HCT116 (cell line): ENCODE measurements around the gene ACSL6.

Experiments
- EZH2 ChIP-seq: fragments of 200-600 bp; sonication (generic); IDR thresholded peaks from 2 replicates; pipeline ENCODE4 v1.6.1; 2017; ENCODE audit warnings: antibody characterized with exemption, mixed run types
- EZH2phosphoT487 ChIP-seq: fragments of 200-600 bp; IDR thresholded peaks from 2 replicates; pipeline ENCODE4 v1.6.1; 2018; ENCODE audit warnings: antibody characterized with exemption, borderline replicate concordance
- JUND ChIP-seq: IDR thresholded peaks from 2 replicates; pipeline ENCODE4 v1.6.1; 2012
- POLR2AphosphoS5 ChIP-seq: IDR thresholded peaks from 2 replicates; pipeline ENCODE4 v1.6.1; 2011; ENCODE audit warnings: mild to moderate bottlenecking, low read depth, low read length, moderate library complexity
- SRF ChIP-seq: IDR thresholded peaks from 2 replicates; pipeline ENCODE4 v1.6.1; 2012; ENCODE audit warnings: low read depth
- YY1 ChIP-seq: IDR thresholded peaks from 2 replicates; pipeline ENCODE4 v1.6.1; 2011; ENCODE audit warnings: low read length, low read depth, moderate library complexity, mild to moderate bottlenecking; ENCODE audit not compliant: insufficient replicate concordance; ENCODE audit errors: extremely low read depth
- ZNF274 ChIP-seq: fragments of 200-500 bp; sonication (Bioruptor generic); IDR thresholded peaks from 2 replicates; pipeline ENCODE4 v1.6.1; 2014; ENCODE audit warnings: mild to moderate bottlenecking, low read depth, low read length, inconsistent platforms
- TF ChIP-seq, protein P1 (sequence below), 3 experiments: fragments of 200-600 bp in 1 of 3; sonication (generic) in 1 of 3; IDR thresholded peaks in 2 of 3; conservative IDR thresholded peaks in 1 of 3; 2 replicates each; pipeline ENCODE4 v1.5.1; 2012 to 2017; ENCODE audit warnings: low read depth in 2 of 3, low read length in 2 of 3, antibody characterized with exemption in 1 of 3, borderline replicate concordance in 1 of 3, control low read depth in 1 of 3, mild to moderate bottlenecking in 1 of 3, mixed read lengths in 1 of 3, mixed run types in 1 of 3, moderate library complexity in 1 of 3; ENCODE audit not compliant: insufficient read depth in 1 of 3
- TF ChIP-seq, protein P2 (sequence below): IDR thresholded peaks from 2 replicates; pipeline ENCODE4 v1.6.1; 2011; ENCODE audit warnings: mild to moderate bottlenecking, low read length, moderate library complexity; ENCODE audit not compliant: insufficient replicate concordance; ENCODE audit errors: extremely low read depth
- TF ChIP-seq, protein P3 (sequence below): IDR thresholded peaks from 2 replicates; pipeline ENCODE4 v1.6.1; 2012

DNA sequence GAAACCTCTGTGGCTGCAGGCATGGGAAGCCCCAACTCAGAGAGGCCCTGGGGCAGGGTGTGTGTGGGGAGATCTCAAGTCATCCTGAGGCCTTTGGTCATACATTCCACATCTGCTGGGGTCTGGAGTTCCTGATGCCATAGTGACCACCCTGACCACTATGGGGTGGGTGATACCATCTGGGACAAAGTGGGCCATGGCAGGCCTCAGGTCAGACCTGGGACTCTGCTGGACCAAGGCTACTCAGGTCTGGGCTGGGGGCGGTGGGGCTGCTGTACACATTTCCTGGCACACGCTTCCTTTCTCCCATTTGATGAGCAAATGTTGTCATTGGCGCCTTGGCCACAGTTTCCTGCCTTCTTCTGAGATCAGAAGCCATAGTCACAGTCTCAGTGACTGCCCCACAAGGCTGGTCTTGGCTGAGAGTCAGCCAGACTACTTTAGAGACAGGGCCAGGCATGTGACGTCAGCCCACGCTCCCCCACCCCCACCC lies 15.1 kb upstream of the ACSL6 start:
- no peak for TF ChIP-seq EZH2
- TF ChIP-seq, protein P1, sequence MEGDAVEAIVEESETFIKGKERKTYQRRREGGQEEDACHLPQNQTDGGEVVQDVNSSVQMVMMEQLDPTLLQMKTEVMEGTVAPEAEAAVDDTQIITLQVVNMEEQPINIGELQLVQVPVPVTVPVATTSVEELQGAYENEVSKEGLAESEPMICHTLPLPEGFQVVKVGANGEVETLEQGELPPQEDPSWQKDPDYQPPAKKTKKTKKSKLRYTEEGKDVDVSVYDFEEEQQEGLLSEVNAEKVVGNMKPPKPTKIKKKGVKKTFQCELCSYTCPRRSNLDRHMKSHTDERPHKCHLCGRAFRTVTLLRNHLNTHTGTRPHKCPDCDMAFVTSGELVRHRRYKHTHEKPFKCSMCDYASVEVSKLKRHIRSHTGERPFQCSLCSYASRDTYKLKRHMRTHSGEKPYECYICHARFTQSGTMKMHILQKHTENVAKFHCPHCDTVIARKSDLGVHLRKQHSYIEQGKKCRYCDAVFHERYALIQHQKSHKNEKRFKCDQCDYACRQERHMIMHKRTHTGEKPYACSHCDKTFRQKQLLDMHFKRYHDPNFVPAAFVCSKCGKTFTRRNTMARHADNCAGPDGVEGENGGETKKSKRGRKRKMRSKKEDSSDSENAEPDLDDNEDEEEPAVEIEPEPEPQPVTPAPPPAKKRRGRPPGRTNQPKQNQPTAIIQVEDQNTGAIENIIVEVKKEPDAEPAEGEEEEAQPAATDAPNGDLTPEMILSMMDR (IDR thresholded peaks at IDR 0.05 in 2 of 3, conservative IDR thresholded peaks at IDR 0.05 in 1 of 3; ENCODE audit: borderline replicate concordance in 1 of 3, insufficient read depth in 1 of 3, low read depth in 2 of 3, low read length in 2 of 3): no peak
- TF ChIP-seq SRF: no peak
- TF ChIP-seq YY1: no peak
- TF ChIP-seq POLR2AphosphoS5: no peak
- TF ChIP-seq, protein P2, sequence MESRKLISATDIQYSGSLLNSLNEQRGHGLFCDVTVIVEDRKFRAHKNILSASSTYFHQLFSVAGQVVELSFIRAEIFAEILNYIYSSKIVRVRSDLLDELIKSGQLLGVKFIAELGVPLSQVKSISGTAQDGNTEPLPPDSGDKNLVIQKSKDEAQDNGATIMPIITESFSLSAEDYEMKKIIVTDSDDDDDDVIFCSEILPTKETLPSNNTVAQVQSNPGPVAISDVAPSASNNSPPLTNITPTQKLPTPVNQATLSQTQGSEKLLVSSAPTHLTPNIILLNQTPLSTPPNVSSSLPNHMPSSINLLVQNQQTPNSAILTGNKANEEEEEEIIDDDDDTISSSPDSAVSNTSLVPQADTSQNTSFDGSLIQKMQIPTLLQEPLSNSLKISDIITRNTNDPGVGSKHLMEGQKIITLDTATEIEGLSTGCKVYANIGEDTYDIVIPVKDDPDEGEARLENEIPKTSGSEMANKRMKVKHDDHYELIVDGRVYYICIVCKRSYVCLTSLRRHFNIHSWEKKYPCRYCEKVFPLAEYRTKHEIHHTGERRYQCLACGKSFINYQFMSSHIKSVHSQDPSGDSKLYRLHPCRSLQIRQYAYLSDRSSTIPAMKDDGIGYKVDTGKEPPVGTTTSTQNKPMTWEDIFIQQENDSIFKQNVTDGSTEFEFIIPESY: no peak
- TF ChIP-seq JUND: no peak
- no peak for TF ChIP-seq ZNF274
- TF ChIP-seq, protein P3, sequence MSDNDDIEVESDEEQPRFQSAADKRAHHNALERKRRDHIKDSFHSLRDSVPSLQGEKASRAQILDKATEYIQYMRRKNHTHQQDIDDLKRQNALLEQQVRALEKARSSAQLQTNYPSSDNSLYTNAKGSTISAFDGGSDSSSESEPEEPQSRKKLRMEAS: no peak
- no peak for TF ChIP-seq EZH2phosphoT487
